ENCODE results near the gene TTBK2. TPM values are rescaled to one million over a fixed set of nuclear protein-coding genes. Genes with fewer than 3 reads are reported as not detected.

The TTBK2 gene
- total RNA-seq: 10.4 and 11.9 TPM in 2 replicates

GRCh38 chr15:42920519-42921341 is at the start of gene TTBK2:
Gene TTBK2, minus strand, starts transcription at chr15:42920778. Its CDS starts 42,161 bp downstream, at chr15:42878617.

GRCh38 chr15:42736793-42737528 is 183.6 kb downstream of the TTBK2 start, which contains the start of gene CDAN1:
Gene CDAN1, minus strand, starts transcription at chr15:42737128. Its CDS starts 26 bp downstream, at chr15:42737102.

Other genes starting within 250 kb of the TTBK2 start
- 9.2 and 9.5 TPM in 2 replicates for gene CDAN1, start 183.7 kb downstream of the TTBK2 start, total RNA-seq
- gene UBR1, start 185.3 kb upstream of the TTBK2 start, total RNA-seq: 22.5 and 39.8 TPM in 2 replicates
- gene TMEM62, start 212.8 kb upstream of the TTBK2 start, total RNA-seq: 15.1 and 16.3 TPM in 2 replicates